K562 (cell line): ENCODE results near the gene CRYZL1. TPM values are rescaled to one million over a fixed set of nuclear protein-coding genes. Genes with fewer than 3 reads are reported as not detected.

ENCODE experiments used
- ATF1 ChIP-seq, 2 experiments: fragments of 450-650 bp in 1 of 2; IDR thresholded peaks; 2 replicates each; pipeline ENCODE4 v1.6.1; 2016; ENCODE audit warnings: missing compliant biosample characterization in 1 of 2, missing genetic modification characterization in 1 of 2
- ATF2 ChIP-seq: sonication (generic); formaldehyde crosslinking; IDR thresholded peaks from 2 replicates; pipeline ENCODE4 v1.8.1; 2022; ENCODE audit warnings: missing genetic modification reagents
- ATF7 ChIP-seq: fragments of 450-650 bp; IDR thresholded peaks from 2 replicates; pipeline ENCODE4 v1.7.1; 2014; ENCODE audit warnings: mild to moderate bottlenecking, moderate library complexity
- BDP1 ChIP-seq: IDR thresholded peaks from 3 replicates; pipeline ENCODE4 v1.6.1; 2011; ENCODE audit not compliant: insufficient read length, insufficient read depth
- BRF2 ChIP-seq: IDR thresholded peaks from 3 replicates; pipeline ENCODE4 v1.6.1; 2011; ENCODE audit warnings: borderline replicate concordance, mild to moderate bottlenecking; ENCODE audit not compliant: insufficient read length, insufficient read depth
- DLX4 ChIP-seq: fragments of 250-450 bp; sonication (Bioruptor Pico); IDR thresholded peaks from 2 replicates; pipeline ENCODE4 v1.6.1; 2021; ENCODE audit warnings: mild to moderate bottlenecking
- E2F5 ChIP-seq: sonication (generic); formaldehyde crosslinking; IDR thresholded peaks from 2 replicates; pipeline ENCODE4 v1.8.0; 2022; ENCODE audit warnings: mild to moderate bottlenecking, missing genetic modification reagents
- ESRRA ChIP-seq: fragments of 450-650 bp; IDR thresholded peaks from 2 replicates; pipeline ENCODE4 v1.6.1; 2014; ENCODE audit warnings: low read depth, mild to moderate bottlenecking, moderate library complexity, borderline replicate concordance
- GTF2F1 ChIP-seq: IDR thresholded peaks from 2 replicates; pipeline ENCODE4 v1.6.1; 2011; ENCODE audit warnings: low read depth, low read length, improper control_type of control experiment
- IRF9 ChIP-seq: fragments of 450-650 bp; IDR thresholded peaks from 2 replicates; pipeline ENCODE4 v1.6.1; 2016; ENCODE audit warnings: missing biosample characterization, missing genetic modification characterization
- KDM5B ChIP-seq: fragments of 200-600 bp; sonication (generic); IDR thresholded peaks from 2 replicates; pipeline ENCODE4 v1.6.1; 2012; ENCODE audit warnings: low read depth, mild to moderate bottlenecking, moderate library complexity, low read length, control low read depth, inconsistent platforms; ENCODE audit not compliant: insufficient replicate concordance
- KLF16 ChIP-seq: IDR thresholded peaks from 2 replicates; pipeline ENCODE4 v1.6.1; 2016; ENCODE audit warnings: antibody characterized with exemption
- NCOA4 ChIP-seq: fragments of 450-650 bp; IDR thresholded peaks from 2 replicates; pipeline ENCODE4 v1.6.1; 2018; ENCODE audit warnings: mild to moderate bottlenecking; ENCODE audit not compliant: partially characterized antibody
- NR2C2 ChIP-seq, 2 experiments: fragments of 200-800 bp in 1 of 2; sonication (Bioruptor generic) in 1 of 2; sonication (generic) in 1 of 2; formaldehyde crosslinking in 1 of 2; IDR thresholded peaks; 2 replicates each; pipeline versions ENCODE4 v1.6.1 to v1.8.0; 2016 to 2022; ENCODE audit warnings: mild to moderate bottlenecking in 1 of 2, missing compliant biosample characterization in 1 of 2, missing genetic modification characterization in 1 of 2, missing genetic modification reagents in 1 of 2
- POLR2G ChIP-seq: fragments of 200-400 bp; formaldehyde crosslinking; IDR thresholded peaks from 2 replicates; pipeline ENCODE4 v1.6.1; 2017; ENCODE audit warnings: low read depth, mild to moderate bottlenecking, antibody characterized with exemption, low read length, moderate library complexity
- PPARD ChIP-seq: fragments of 250-450 bp; sonication (Bioruptor Pico); IDR thresholded peaks from 2 replicates; pipeline ENCODE4 v1.8.0; 2022; ENCODE audit warnings: inconsistent platforms, mild to moderate bottlenecking, moderate library complexity
- RFX1 ChIP-seq: fragments of 450-650 bp; IDR thresholded peaks from 2 replicates; pipeline ENCODE4 v1.6.1; 2016; ENCODE audit warnings: mild to moderate bottlenecking, moderate library complexity
- RUNX1 ChIP-seq: sonication (generic); IDR thresholded peaks from 2 replicates; pipeline ENCODE4 v1.6.1; 2016; ENCODE audit warnings: antibody characterized with exemption, low read depth
- SLC30A9 ChIP-seq: fragments of 250-450 bp; sonication (Bioruptor Pico); IDR thresholded peaks from 2 replicates; pipeline ENCODE4 v1.8.0; 2022; ENCODE audit warnings: mild to moderate bottlenecking, moderate library complexity
- SUPT5H ChIP-seq: fragments of 450-650 bp; IDR thresholded peaks from 2 replicates; pipeline ENCODE4 v1.6.1; 2016
- ZBTB8A ChIP-seq: fragments of 450-650 bp; IDR thresholded peaks from 2 replicates; pipeline ENCODE4 v1.6.1; 2018; ENCODE audit warnings: mild to moderate bottlenecking, moderate library complexity; ENCODE audit not compliant: partially characterized antibody
- ZC3H8 ChIP-seq: fragments of 450-650 bp; IDR thresholded peaks from 2 replicates; pipeline ENCODE4 v1.6.1; 2017
- ZNF253 ChIP-seq: fragments of 250-450 bp; sonication (Bioruptor Pico); conservative IDR thresholded peaks from 2 replicates; pipeline ENCODE4 v1.6.1; 2021; ENCODE audit warnings: mild to moderate bottlenecking
- ZNF780A ChIP-seq: fragments of 250-450 bp; sonication (Bioruptor Pico); IDR thresholded peaks from 2 replicates; pipeline ENCODE4 v1.5.0; 2021; ENCODE audit warnings: mild to moderate bottlenecking
- polyA plus RNA-seq, 8 experiments: library from polyadenylated mRNA; depleted of rRNA in 4 of 8; stranded (reverse) in 5 of 8; unstranded in 3 of 8; fragments of >200 nt; fragmentation: Nextera tagmentation in 2 of 8; fragmentation: Illumina TruSeq in 1 of 8; extraction: Ambion mirVana in 2 of 8; extraction: Trizol in 1 of 8; gene quantifications; 2 replicates each; pipeline versions ENCODE4 v1.2.1 to v1.2.3, GENCODE V29; 2011 to 2014; ENCODE audit warnings: inconsistent platforms in 1 of 8, missing spikeins in 1 of 8
- total RNA-seq, 7 experiments: library from RNA; depleted of rRNA in 6 of 7; stranded (reverse); fragments of >200 nt in 6 of 7; fragmentation: Illumina TruSeq in 2 of 7; extraction: Trizol in 2 of 7; gene quantifications; 2 replicates each; pipeline versions ENCODE4 v1.2.1 to v1.2.3, GENCODE V29; 2011 to 2021; ENCODE audit warnings: low replicate concordance in 1 of 7

The CRYZL1 gene
- total and polyA plus RNA-seq, 9 of the 15 experiments (the other 6 are each of a cell fraction or from before 2014, with no cell fraction given) = 19.9 to 98.2 (median 39.2) TPM

GRCh38 chr21:33541756-33542639, 99.5 kb downstream of the CRYZL1 start, which contains the start of gene GART (continued):
- no peak for TF ChIP-seq BRF2
- no peak for TF ChIP-seq GTF2F1
- peak; percentile 94 for TF ChIP-seq SUPT5H
- TF ChIP-seq ZNF253 (CRISPR knock-in tag) = no peak
- TF ChIP-seq KDM5B = peak; percentile 85
- TF ChIP-seq E2F5 (CRISPR knock-in tag) = no peak; the same call in 1 of the 2 replicates
- TF ChIP-seq ATF2 (CRISPR knock-in tag) = no peak
- TF ChIP-seq ZNF780A = no peak
- TF ChIP-seq KLF16 = no peak
- TF ChIP-seq BDP1 = no peak
- no peak for TF ChIP-seq NCOA4
- TF ChIP-seq NR2C2 (CRISPR knock-in tag; IDR thresholded peaks at IDR 0.05) = 0 out of 2 replicates have a peak, but pooled peaks have one; percentile 23
- TF ChIP-seq NR2C2 (tag; IDR thresholded peaks at IDR 0.05) = no peak
- 0 out of 2 replicates have a peak, but pooled peaks have one; percentile 59 for TF ChIP-seq ZC3H8
- TF ChIP-seq ATF7 = no peak
- TF ChIP-seq PPARD (CRISPR knock-in tag) = no peak
- no peak for TF ChIP-seq DLX4 (CRISPR knock-in tag)
- no peak for TF ChIP-seq ATF1 (CRISPR knock-in tag; IDR thresholded peaks at IDR 0.05)
- TF ChIP-seq ATF1 (tag; IDR thresholded peaks at IDR 0.05) = no peak
- no peak for TF ChIP-seq RFX1
- TF ChIP-seq IRF9 (tag) = no peak
- peak; percentile 92 for TF ChIP-seq POLR2G
- TF ChIP-seq ZBTB8A = no peak
- no peak for TF ChIP-seq RUNX1
- no peak for TF ChIP-seq SLC30A9
- no peak; the same call in 1 of the 2 replicates for TF ChIP-seq ESRRA
